ENCODE data around the gene CBLB. TPM values are rescaled to one million over a fixed set of nuclear protein-coding genes. Genes with fewer than 3 reads are reported as not detected.
"Not testable (repeated sequence)": the region's sequence is repeated elsewhere in the genome, so short reads cannot be mapped to it uniquely, and the experiment has no call there.

The CBLB gene
- total RNA-seq, 1 experiment from 2014 or later: 29.3 TPM

DNA sequence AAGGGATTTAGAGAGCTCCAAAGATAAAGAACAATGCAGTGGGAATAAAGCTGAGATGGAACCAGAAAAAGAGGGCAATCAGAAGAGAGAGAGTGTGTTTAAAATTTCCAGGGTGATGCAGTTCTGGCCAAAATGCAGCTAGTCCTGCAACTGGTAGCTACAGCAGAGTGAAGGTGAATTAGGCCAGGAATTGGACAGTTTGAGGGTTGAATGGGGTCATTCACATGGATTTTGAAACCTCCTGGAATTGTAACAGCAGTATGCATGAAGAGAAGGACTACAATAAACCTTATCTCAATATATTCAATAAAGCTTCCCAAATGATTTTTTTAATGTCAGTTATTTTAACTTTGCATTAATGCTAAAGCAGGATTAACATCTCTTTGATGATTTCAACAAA, 85.2 kb downstream of the CBLB start:
- in situ Hi-C loops (cut with HindIII; ENCODE audit: low pct_unique_long_range_greater_than_20kb, low sequenced_read_pairs): no loop called here

DNA sequence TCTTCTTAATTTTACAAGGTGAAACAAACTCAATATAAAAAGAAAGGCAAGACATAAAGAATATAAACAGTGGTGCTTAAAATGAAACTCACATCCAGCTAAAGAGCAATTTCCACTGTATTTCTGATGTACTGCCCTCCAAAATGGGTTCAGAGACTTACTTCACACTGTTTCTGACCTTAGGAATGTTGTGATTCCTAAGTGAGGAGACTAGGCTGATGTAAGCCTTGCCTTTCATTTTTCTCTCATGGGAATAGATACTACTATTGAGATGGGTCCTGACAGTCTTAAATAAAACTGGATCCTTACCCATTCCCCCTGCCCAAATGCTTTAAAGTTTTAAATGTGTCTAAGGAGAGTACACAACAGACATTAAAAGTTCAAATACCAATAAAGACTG, 86.9 kb downstream of the CBLB start:
- in situ Hi-C loops (cut with HindIII; ENCODE audit: low pct_unique_long_range_greater_than_20kb, low sequenced_read_pairs): no loop called here
- no peak for DNase-seq (ENCODE audit: low read depth, low spot score)

More for the DNA sequence above, 85.2 kb downstream of the CBLB start:
- DNase-seq (ENCODE audit: low read depth, low spot score): no peak

DNA sequence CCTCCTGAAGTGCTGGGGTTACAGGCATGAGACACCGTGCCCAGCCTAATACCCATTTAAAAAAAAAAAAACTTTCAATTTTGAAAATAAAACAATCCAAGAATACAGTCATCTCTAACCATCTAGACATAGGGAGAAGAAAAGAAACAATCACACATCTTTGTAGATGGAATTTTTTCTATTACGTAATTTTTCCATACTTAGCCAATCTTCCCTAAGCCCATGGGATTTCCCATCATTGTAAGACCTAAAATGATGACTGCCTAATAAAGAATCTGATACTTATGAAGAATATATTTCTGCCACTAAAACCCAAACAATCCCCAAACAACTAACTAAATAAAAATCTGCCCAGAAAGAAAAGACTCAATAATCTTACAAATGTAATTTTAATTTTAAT, 88.7 kb downstream of the CBLB start:
- in situ Hi-C loops (cut with HindIII; ENCODE audit: low pct_unique_long_range_greater_than_20kb, low sequenced_read_pairs): no loop called here
- no peak for DNase-seq (ENCODE audit: low read depth, low spot score)

DNA sequence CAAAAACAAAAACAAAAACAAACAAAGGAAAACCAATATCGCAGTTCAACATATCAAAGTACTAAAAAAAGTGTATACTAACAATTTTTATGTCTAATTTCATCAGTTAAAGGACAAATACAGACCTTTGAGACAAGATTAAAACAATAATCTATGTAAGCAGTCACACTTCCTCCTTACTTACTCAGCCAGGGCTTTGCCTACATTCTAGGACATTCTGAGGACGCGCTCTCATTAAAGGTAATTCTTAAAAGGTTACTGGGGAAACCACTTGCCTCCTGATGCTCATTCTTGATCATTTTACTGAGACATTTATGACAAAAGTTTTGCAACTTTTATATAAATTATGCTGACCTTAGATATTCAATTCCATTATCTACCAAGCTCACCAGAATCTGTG, 93.4 kb downstream of the CBLB start:
- DNase-seq (ENCODE audit: low read depth, low spot score): no peak
- in situ Hi-C loops (cut with HindIII; ENCODE audit: low pct_unique_long_range_greater_than_20kb, low sequenced_read_pairs): no loop called here

DNA sequence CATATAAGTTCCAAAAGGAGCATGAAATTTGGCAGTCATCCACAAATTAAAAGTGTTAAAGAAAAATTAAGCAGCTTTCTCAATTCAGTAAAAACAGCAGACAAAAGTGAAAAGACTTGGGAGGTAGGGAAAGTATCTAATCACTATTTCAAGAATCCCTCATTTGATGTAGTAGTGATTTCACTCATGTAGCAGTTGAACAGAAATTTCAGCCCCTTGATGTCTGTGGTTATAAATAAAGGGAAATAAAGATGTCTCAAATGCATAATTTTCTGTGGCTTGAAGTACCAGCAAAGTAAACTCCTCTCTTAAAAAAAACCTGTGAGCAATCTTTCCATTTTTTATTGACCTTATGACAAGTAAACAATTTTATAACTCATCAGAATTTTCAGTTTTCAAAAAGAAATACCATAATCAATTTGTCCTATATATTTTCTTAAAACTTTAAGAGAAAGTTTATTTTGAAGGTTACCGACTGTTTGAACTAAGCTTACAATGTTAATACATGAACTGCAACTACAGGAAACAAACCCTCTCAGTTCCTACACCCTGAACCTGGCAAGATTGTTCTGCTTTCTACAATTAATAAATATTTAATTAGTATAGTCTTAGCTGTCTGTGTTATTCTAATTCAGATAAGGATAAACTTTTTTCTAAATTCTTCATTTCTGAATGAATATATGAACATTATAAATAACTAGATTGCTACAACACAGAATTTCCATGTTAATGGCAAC, 94.2 kb downstream of the CBLB start:
- in situ Hi-C loops (cut with HindIII; ENCODE audit: low pct_unique_long_range_greater_than_20kb, low sequenced_read_pairs): no loop called here
- DNase-seq (ENCODE audit: low read depth, low spot score): no peak

DNA sequence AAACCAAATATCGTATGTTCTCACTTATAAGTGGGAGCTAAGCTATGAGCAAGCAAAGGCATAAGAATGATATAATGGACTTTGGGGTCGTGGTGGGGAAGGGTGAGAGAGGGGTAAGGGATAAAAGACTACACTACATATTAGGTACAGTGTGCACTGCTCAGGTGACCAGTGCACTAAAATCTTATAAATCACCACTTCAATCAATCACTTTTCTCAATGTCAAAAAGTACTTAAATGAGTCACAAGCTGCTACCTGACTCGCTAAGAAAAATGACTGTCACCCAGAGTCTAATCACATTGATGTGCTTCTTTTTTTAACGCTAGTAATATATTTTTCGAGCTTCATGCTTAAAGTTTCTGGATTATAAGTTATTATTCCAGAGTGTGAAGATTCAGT, 95.5 kb downstream of the CBLB start:
- no peak for DNase-seq (ENCODE audit: low read depth, low spot score)
- in situ Hi-C loops (cut with HindIII; ENCODE audit: low pct_unique_long_range_greater_than_20kb, low sequenced_read_pairs): no loop called here

DNA sequence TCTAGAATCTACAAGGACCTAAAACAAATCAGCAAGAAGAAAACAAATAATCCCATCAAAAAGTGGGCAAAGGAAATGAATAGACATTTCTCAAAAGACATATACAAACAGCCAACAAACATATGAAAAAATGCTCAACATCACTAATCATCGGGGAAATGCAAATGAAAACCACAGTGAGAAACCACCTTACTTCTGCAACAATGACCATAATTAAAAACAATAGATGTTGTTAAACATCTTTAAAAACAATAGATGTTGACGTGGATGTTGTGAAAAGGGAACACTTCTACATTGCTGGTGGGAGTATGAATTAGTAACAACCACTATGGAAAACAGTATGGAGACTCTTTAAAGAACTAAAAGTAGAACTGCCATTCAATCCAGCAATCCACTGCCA, 96.2 kb downstream of the CBLB start:
- in situ Hi-C loops (cut with HindIII; ENCODE audit: low pct_unique_long_range_greater_than_20kb, low sequenced_read_pairs): no loop called here
- no peak for DNase-seq (ENCODE audit: low read depth, low spot score)

DNA sequence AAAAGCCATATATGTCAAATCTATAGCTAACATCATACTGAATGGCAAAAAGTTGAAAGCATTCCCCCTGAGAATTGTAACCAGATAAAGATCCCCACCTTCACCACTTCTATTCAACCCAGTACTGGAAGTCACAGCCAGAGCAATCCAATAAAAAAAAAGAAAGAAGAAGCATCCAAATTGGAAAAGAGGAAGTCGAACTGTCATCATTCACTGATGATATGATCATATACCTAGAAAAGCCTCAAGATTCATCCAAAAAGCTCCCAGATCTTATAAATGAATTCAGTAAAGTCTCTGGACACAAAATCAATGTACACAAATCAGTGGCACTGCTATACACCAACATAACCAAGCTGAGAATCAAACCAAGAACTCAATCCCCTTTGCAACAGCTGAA, 97.4 kb downstream of the CBLB start:
- in situ Hi-C loops (cut with HindIII; ENCODE audit: low pct_unique_long_range_greater_than_20kb, low sequenced_read_pairs): no loop called here
- no peak for DNase-seq (ENCODE audit: low read depth, low spot score)

DNA sequence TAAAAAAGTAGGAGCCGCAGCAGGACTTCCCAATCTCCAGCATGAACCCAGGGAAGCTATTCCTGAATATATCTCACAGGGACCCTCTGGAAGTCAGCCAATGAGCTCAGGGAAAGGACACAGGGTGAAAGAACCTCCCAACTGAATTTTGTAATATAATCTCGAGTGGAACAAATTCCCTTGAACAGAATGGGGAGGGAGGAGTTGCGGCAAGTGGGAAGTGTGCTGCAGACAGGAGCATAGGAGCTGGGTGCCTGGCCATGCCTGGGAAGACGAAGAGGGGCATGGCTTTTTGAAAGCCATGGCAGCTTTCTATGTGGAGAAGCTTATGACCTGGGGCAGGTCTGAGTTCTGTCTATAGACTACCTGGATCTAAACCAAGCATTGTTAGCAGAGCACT, 98.4 kb downstream of the CBLB start:
- in situ Hi-C loops (cut with HindIII; ENCODE audit: low pct_unique_long_range_greater_than_20kb, low sequenced_read_pairs): no loop called here
- DNase-seq (ENCODE audit: low read depth, low spot score): no peak

DNA sequence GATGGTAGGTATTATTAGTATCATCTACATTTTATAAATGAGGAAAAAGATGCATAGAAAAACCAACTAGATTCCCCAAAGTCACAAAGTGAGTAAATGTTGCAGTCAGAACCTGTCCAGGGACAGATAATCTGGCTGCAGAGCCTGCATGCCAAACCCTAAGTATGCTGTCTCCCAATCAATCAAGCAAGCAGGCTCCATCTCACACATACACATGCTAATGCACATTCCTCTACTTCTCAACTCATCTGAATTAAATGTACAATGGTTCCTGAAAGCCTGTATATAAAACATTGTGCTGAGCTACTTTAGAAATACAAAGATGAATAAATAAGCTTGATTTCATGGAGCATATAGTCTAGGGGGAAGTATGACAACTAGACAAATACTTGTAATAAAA, 101.0 kb downstream of the CBLB start:
- in situ Hi-C loops (cut with HindIII; ENCODE audit: low pct_unique_long_range_greater_than_20kb, low sequenced_read_pairs): no loop called here
- no peak for DNase-seq (ENCODE audit: low read depth, low spot score)

DNA sequence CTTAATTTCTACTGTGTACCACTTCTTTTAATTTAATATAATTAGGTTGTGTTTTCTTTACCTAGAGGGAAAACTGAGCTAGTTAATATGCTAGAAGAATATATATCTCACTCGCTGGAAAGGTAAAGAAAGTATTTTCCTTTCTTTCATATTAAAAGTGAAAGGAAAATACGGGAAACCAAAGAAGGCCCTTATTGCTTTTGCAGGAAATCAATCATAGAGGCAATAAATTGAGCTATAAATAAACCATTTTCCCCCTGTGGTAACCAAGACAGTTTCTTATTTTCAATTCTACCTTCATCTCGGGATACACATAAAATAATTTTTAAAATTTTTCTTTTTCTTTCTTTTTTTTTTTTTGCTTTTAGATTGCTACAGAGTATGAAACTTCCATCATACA, 101.6 kb downstream of the CBLB start:
- in situ Hi-C loops (cut with HindIII; ENCODE audit: low pct_unique_long_range_greater_than_20kb, low sequenced_read_pairs): no loop called here
- no peak for DNase-seq (ENCODE audit: low read depth, low spot score)

DNA sequence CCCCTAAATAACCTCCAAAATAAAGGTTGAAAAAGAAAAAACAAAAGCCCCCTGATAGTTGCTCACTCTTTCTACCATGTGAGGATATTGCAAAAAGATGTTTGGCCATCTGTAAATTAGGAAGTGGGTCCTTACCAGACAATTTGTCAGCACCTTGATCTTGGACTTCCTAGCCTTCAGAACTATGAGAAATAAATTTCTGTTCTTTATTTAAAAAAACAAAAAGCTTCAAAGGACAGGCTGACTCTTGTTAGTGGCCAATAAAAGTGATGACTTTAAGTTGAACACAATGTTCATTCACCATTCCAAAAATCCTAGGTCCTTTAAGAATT, 103.5 kb downstream of the CBLB start:
- in situ Hi-C loops (cut with HindIII; ENCODE audit: low pct_unique_long_range_greater_than_20kb, low sequenced_read_pairs): no loop called here
- DNase-seq (ENCODE audit: low read depth, low spot score): no peak

DNA sequence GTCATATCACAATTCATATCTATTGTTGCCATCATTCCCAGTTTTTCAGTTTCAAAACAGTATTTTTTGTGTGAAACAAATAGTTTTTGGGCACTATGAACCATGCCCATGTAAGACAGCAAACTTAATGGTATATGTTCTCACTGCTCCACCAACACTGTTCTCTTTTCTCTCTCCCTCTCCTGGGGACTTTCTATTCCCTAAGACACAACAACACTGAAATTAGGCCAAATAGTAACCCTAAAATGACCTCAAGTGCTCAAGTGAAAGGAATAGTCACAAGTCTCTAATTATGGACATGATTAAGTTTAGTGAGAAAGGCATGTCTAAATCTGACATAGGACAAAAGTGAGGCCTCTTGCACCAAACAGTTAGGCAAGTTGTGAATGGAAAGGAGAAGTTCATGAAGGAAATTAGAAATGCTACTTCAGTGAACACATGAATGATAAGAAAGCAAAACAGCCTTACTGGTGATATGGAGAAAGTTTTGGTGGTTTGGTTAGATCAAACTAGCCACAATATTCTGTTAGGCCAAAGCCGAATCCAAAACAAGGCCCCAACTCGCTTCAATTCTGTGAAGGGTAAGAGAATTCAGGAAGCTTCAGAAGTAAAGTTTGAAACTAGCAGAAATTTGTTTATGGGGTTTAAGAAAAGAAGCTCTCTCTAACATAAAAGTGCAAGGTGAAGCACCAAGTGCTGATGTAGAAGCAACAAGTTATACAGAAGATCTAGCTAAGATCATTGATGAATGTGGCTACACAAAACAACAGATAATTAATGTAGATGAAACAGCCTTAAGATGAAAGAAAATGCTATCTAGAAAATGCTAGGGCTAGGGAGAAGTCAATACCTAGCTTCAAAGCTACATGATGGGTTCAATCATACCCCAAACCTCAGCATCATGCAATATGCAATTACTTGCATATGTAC, 104.2 kb downstream of the CBLB start:
- no peak for DNase-seq (ENCODE audit: low read depth, low spot score)

DNA sequence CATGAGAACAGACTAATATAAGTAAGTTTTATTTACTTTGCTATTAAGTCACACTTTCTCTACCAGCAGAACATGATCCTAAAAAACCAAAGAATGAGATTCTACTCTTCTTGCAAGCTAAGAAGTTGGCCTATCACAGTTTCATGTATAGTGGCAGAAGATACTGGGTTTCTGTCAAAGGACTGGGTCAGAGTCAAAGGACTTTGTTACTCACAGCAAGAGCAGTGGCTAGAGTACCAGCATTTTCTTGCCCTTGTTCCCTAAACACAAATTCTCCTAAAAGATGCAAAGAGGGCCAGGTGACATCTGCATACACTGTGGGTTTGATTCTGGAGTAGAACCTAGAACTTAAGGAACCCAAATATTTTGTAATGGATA, 105.2 kb downstream of the CBLB start:
- in situ Hi-C loops (cut with HindIII; ENCODE audit: low pct_unique_long_range_greater_than_20kb, low sequenced_read_pairs): no loop called here
- DNase-seq (ENCODE audit: low read depth, low spot score): no peak

More for the DNA sequence above, 104.2 kb downstream of the CBLB start:
- in situ Hi-C loops (cut with HindIII; ENCODE audit: low pct_unique_long_range_greater_than_20kb, low sequenced_read_pairs): no loop called here

DNA sequence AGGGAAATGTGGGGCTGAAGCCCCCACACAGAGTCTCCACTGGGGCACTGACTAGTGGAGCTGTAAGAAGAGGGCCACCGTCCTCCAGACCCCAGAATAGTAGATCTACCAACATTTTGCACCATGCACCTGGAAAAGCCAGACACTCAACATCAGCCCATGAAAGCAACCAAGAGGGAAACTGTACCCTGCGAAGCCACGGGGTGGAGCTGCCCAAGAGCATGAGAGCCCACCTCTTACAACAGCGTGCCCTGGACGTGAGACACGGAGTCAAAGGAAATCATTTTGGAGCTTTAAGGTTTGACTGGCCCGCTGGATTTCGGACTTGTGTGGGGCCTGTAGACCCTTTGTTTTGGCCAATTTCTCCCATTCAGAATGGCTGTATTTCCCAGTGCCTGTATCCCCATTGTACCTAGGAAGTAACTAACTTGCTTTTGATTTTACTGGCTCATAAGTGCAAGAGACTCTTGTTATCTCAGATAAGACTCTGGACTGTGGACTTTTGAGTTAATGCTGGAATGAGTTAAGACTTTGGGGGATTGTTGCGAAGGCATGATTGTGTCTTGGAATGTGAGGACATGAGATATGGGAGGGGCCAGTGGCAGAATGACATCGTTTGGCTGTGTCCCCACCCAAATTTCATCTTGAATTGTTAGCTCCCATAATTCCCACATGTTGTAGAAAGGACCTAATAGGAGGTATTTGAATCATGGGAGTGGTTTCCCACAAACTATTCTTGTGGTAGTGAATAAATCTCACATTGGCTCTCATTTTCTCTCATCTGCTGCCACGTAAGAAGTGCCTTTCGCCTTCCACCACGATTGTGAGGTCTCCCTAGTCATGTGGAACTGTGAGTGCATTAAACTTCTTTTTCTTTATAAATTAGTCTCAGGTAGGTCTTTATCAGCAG, 105.8 kb downstream of the CBLB start:
- no peak for DNase-seq (ENCODE audit: low read depth, low spot score)
- in situ Hi-C loops (cut with HindIII; ENCODE audit: low pct_unique_long_range_greater_than_20kb, low sequenced_read_pairs): no loop called here

DNA sequence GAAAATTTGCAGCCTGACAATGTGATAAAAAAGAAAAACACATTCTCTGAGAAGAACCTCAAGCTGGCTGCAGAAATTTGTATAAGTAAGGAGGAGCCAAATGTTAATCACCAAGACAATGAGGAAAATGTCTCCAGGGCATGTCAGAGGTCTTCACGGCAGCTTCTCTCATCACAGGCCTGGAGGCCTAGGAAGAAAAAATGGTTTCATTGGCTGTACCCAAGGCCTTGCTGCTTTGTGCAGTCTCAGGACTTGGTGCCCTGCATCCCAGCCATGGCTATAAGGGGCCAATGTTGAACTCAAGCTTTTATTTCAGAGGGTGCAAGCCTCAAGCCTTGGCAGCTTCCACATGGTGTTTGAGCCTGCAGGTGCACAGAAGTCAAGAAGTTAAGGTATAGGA, 106.6 kb downstream of the CBLB start:
- in situ Hi-C loops (cut with HindIII; ENCODE audit: low pct_unique_long_range_greater_than_20kb, low sequenced_read_pairs); DNase-seq (ENCODE audit: low read depth, low spot score): not testable (repeated sequence)

DNA sequence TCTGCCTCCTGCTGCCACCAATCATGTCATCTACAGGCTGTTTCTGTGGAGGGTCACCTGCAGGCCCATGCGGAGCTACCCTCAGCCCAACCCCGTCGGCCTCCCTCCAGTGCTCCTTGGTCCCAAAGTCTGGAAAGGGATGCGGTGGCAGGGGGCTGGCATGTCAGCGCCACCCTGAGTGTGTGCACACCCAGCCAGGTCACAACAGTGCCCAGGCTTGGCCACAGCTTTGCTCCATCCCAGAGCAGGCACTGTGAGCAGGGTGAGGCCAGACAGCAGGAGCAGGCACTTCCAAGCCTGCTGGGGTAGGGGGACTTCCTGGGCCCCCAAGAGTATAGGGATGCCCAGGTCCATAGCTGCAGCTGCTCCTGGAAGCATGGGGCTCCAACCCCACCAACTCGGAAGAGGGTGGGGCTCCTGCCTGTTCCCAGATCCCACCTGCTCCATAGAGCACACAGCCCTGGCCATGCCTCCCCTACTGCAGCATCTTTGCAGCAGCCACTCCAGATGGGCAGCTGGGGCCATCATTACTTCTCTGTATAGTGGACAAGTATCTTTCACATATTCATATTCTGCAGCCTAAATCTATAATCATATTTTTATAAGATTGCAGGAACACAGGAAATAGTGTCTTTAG, 109.3 kb downstream of the CBLB start:
- in situ Hi-C loops (cut with HindIII; ENCODE audit: low pct_unique_long_range_greater_than_20kb, low sequenced_read_pairs): no loop called here
- DNase-seq (ENCODE audit: low read depth, low spot score): no peak

DNA sequence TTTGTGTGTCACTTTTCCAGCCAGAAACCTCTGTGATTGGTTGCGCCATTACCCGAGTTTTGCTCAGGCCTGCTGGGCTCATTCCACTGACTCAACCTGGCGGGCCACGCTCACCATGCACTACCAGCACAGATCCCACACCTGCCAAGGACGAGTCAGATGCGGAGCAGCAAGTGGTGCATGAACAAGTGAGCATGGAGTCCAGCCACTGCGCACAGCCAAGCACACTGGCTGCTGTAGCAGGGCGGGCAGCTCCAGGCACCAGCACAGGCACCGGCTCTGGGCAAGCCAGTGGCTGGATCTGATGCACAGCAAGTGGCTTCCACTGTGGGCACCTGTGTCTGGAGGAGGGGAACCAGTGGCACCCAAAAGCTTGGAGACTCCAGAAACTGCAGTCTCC, 110.4 kb downstream of the CBLB start:
- in situ Hi-C loops (cut with HindIII; ENCODE audit: low pct_unique_long_range_greater_than_20kb, low sequenced_read_pairs): no loop called here
- DNase-seq (ENCODE audit: low read depth, low spot score): no peak

Data from SK-MEL-5 (cell line).